ENCODE measurements around the gene MAMDC4. TPM values are rescaled to one million over a fixed set of nuclear protein-coding genes. Genes with fewer than 3 reads are reported as not detected.

Gene MAMDC4
- total RNA-seq, 1 donor from 2014 or later, result 4.8 TPM

DNA sequence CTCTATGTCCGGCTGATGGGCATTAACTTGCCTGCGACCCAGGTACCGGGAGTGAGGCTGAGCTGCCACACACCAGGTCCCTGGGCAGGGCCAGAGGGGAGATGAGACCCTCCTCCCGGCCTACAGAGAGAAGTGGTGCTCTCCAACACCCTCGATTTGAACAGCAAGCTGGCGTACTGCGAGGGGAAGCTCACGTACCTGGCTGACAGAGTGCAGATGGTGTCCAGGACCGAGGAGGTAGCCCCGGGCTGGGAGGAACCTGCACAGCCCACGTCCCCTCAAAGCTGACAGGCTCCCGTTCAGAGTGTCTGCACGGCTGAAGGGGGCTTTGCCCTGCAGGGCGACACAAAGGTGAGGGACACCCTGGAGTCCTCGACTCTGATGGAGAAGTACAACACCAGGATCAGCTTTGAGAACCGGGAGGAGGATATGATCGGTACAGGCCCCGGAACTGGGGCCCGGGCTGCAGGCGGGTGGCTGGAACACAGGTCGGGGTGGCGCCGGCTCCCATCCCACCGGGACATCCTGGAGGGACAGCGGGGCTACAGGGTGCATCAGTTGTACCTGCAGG, 45.4 kb upstream of the MAMDC4 start:
- peak overlapping the region; percentile 92 for H3K4me3 ChIP-seq (ENCODE audit: low read depth, low read length)
- no peak for DNase-seq (ENCODE audit: low read depth)
- TF ChIP-seq, protein P1, sequence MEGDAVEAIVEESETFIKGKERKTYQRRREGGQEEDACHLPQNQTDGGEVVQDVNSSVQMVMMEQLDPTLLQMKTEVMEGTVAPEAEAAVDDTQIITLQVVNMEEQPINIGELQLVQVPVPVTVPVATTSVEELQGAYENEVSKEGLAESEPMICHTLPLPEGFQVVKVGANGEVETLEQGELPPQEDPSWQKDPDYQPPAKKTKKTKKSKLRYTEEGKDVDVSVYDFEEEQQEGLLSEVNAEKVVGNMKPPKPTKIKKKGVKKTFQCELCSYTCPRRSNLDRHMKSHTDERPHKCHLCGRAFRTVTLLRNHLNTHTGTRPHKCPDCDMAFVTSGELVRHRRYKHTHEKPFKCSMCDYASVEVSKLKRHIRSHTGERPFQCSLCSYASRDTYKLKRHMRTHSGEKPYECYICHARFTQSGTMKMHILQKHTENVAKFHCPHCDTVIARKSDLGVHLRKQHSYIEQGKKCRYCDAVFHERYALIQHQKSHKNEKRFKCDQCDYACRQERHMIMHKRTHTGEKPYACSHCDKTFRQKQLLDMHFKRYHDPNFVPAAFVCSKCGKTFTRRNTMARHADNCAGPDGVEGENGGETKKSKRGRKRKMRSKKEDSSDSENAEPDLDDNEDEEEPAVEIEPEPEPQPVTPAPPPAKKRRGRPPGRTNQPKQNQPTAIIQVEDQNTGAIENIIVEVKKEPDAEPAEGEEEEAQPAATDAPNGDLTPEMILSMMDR (conservative IDR thresholded peaks at IDR 0.05; ENCODE audit: low read depth, low read length), result no peak

DNA sequence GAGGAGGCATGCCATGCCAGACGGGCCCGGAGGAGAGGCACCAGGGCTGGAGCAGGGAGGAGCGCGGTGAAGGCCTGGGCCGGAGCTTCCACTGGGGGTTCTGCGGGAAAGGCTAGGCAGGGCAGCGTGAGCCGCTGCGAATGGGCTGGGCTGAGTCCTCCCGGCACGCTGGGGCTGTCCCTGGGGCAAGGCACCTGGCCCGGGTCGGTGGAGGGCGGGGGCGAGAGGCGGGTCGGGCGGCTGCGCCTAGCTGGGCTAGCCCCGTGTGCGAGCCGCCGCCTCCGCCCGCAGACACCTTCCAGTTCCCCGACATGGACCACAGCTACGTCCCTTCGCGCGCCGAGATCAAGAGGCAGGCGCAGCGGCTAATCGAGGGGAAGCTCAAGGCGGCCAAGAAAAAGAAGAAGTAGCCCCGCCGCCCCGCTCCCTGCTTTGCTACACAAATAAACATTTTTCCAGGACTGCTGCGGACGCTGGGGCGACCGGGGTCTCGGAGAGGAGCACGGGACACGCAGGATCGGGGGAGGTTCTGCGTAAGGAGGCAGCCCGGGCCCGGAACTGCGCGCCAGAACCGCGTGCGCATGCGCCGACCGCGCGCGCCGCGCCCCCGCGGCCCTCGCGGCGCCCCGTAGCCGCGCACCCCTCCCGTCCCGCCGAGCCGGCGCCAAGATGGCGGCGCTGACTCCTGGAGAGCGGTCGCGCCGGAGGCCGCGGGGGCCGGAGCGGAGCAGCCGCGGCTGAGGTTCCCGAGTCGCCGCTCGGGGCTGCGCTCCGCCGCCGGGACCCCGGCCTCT, 44.7 kb upstream of the MAMDC4 start, which contains the start of gene RABL6:
Gene RABL6 (plus strand): TSS at position 668 of the 794 bp plus-strand sequence. CDS start 249 bp downstream, outside the sequence.
- DNase-seq (ENCODE audit: low read depth), result no peak
- TF ChIP-seq, protein P1 (conservative IDR thresholded peaks at IDR 0.05; ENCODE audit: low read depth, low read length), result no peak
- H3K4me3 ChIP-seq (ENCODE audit: low read depth, low read length), result peak within 1 kb of the TSS; percentile 92

DNA sequence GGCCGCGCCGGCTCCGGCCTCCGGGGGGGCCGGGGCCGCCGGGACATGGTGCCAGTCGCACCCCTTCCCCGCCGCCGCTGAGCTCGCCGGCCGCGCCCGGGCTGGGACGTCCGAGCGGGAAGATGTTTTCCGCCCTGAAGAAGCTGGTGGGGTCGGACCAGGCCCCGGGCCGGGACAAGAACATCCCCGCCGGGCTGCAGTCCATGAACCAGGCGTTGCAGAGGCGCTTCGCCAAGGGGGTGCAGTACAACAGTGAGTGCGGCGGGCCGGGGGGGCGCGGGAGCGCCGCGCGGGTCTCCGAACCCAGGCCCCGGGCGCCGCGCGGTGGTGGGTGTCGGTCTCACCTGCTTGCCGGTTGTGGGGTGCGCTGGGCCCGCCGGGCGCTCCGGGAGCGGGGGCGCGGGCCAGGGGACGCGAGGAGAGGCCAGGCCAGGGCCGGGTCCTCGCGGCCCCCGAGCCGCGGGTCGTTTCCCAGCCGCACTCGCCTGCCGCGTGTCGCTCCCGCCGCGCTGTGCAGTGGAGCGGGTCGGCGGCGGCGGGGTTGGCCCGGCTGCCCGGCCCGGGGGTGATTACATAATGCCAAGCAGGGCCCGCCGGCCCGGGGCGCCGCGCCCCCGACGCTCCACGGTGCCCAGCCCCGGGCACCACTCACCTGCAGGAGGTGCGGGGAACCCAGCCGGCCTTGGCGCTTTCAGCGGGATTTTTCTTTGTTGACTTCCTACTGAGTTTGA, 43.9 kb upstream of the MAMDC4 start:
- DNase-seq (ENCODE audit: low read depth), result no peak
- TF ChIP-seq, protein P1 (conservative IDR thresholded peaks at IDR 0.05; ENCODE audit: low read depth, low read length), result no peak
- H3K4me3 ChIP-seq (ENCODE audit: low read depth, low read length), result peak overlapping the region; percentile 92

DNA sequence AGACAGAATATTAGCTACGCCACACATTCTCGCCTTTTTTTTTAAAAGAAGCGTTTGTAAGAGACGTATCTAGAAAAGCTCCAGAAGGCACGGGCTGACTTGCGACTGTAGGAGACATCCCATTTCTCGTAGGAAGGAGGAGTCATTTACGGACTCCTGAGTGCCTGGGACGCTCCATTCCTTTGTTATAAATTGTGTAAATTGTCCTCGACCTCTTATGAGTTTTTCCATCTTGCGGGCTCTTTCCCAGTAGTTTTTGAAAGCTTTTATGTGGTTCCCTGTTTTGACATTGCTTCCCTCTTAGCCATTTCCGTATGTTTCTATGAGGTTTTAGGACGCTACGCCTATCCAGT, 43.4 kb upstream of the MAMDC4 start:
- TF ChIP-seq, protein P1 (conservative IDR thresholded peaks at IDR 0.05; ENCODE audit: low read depth, low read length), result no peak
- no peak for DNase-seq (ENCODE audit: low read depth)
- H3K4me3 ChIP-seq (ENCODE audit: low read depth, low read length), result peak overlapping the region; percentile 92

DNA sequence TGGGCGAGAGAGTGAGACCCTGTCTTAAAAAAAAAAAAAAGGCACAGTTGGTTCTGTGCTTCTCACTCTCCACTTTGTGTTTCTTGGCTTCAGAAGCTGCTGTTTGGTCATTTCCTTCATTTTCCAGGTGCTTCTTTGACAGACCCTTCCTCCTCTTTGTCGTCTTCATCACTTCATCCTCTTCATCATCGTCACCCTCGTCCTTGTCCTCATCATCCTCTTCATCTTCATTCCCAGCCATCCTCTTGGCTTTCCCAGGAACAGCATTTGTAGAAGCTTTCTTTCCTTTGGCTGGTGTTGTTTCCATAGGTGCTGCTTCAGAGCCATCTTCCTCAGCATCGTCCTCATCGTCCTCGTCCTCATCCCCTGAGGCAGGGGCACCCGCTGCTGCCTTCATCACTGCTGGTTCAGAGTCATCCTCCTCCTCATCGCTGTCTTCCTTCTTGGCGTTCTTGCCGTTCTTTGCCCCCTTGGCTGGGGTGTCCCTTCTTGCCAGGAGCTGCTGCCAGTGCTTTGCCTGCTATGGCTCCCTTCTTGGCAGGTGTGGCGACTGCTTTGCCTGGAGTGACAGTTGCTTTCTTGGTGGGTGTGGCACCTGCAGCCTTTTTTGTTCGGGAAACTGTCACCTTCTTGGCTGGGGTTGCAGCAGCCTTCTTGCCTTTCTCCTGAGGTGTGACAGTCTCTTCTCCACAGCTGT, 37.3 kb upstream of the MAMDC4 start:
- no peak for DNase-seq (ENCODE audit: low read depth)

DNA sequence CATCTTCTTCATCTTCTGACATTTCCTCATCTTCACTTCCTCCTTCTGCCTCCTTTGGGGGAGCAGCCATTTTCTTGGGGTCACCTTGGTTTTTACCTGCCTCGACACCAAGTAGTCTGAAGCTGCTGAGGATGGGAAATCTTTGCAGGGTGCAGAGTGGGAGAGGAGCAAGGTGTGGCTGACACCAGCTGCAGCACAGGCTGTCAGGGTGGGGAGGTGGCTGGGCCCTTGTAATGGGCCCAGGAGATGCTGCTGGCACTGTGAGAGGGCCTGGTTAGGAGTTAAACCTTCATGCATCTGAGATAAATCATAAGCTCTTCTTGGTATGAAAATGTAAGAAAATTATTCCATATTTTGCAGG, 36.7 kb upstream of the MAMDC4 start:
- H3K4me3 ChIP-seq (ENCODE audit: low read depth, low read length), result no peak overlapping the region
- TF ChIP-seq, protein P1 (conservative IDR thresholded peaks at IDR 0.05; ENCODE audit: low read depth, low read length), result no peak
- DNase-seq (ENCODE audit: low read depth), result no peak

More for the DNA sequence above, 37.3 kb upstream of the MAMDC4 start:
- TF ChIP-seq, protein P1 (conservative IDR thresholded peaks at IDR 0.05; ENCODE audit: low read depth, low read length), result no peak
- H3K4me3 ChIP-seq (ENCODE audit: low read depth, low read length), result no peak overlapping the region
